SK-N-SH (cell line): ENCODE results near the gene SUPT4H1. TPM values are rescaled to one million over a fixed set of nuclear protein-coding genes. Genes with fewer than 3 reads are reported as not detected.

Source experiments
- CTCF ChIA-PET: fragments of 300-600, 350-600 bp; formaldehyde crosslinking; extraction: SDS; loops from one replicate; lab custom pipeline; 2021; lab: Yijun Ruan, JAX
- POLR2A ChIA-PET: fragments of 350-600 bp; sonication (Branson Sonifier 250); formaldehyde crosslinking; extraction: SDS; loops from one replicate; lab custom pipeline; 2020; ENCODE audit warnings: antibody characterized with exemption, inconsistent platforms; lab: Yijun Ruan, JAX
- DNase-seq: peaks from one replicate; pipeline ENCODE4 v3.0.0; 2012
- H2AFZ ChIP-seq: fragments of 200-600 bp; sonication (generic); 2 replicates; pipeline ENCODE4 v1.8.1; 2016; ENCODE audit warnings: antibody characterized with exemption, mild to moderate bottlenecking, low read depth
- H3F3A ChIP-seq: fragments of 200-600 bp; sonication (generic); replicated peaks from 2 replicates; pipeline ENCODE3; 2016; ENCODE audit warnings: antibody characterized with exemption, mild to moderate bottlenecking; ENCODE audit not compliant: insufficient read depth
- H3K27ac ChIP-seq, 2 experiments: fragments of 200-500 bp in 1 of 2; fragments of 200-600 bp in 1 of 2; sonication (Bioruptor generic) in 1 of 2; sonication (generic), shearing (Covaris generic) in 1 of 2; 2 replicates each; pipeline versions ENCODE4 v1.5.1 to v1.6.1; 2014 to 2016; ENCODE audit warnings: low read depth in 2 of 2, inconsistent platforms in 1 of 2, low read length in 1 of 2, mild to moderate bottlenecking in 1 of 2, mixed read lengths in 1 of 2
- H3K27me3 ChIP-seq: fragments of 200-600 bp; sonication (generic), shearing (Covaris generic); 2 replicates; pipeline ENCODE4 v1.6.1; 2016; ENCODE audit warnings: mixed run types; ENCODE audit not compliant: insufficient read depth
- H3K36me3 ChIP-seq, 2 experiments: fragments of 200-500 bp in 1 of 2; fragments of 200-600 bp in 1 of 2; sonication (Bioruptor generic) in 1 of 2; sonication (generic) in 1 of 2; replicated peaks in 1 of 2; 2 replicates each; pipeline versions ENCODE3 to v1.5.1; 2014 to 2016; ENCODE audit warnings: low read length in 1 of 2, mild to moderate bottlenecking in 1 of 2; ENCODE audit not compliant: insufficient read depth in 2 of 2, control insufficient read depth in 1 of 2
- H3K4me1 ChIP-seq, 2 experiments: fragments of 200-500 bp in 1 of 2; fragments of 200-600 bp in 1 of 2; sonication (Bioruptor generic) in 1 of 2; sonication (generic), shearing (Covaris generic) in 1 of 2; 2 replicates each; pipeline versions ENCODE4 v1.5.1 to v1.6.1; 2014 to 2016; ENCODE audit warnings: low read depth in 1 of 2, low read length in 1 of 2, mixed run types in 1 of 2; ENCODE audit not compliant: insufficient read depth in 2 of 2, control insufficient read depth in 1 of 2
- H3K4me2 ChIP-seq: fragments of 200-600 bp; sonication (generic), shearing (Covaris generic); 2 replicates; pipeline ENCODE4 v1.6.1; 2017; ENCODE audit warnings: mixed run types
- H3K4me3 ChIP-seq, 2 experiments: fragments of 200-500 bp in 1 of 2; fragments of 200-600 bp in 1 of 2; sonication (Bioruptor generic) in 1 of 2; sonication (generic), shearing (Covaris generic) in 1 of 2; 2 replicates each; pipeline versions ENCODE4 v1.5.1 to v1.8.1; 2014 to 2016; ENCODE audit warnings: low read depth in 2 of 2, inconsistent platforms in 1 of 2, low read length in 1 of 2, mild to moderate bottlenecking in 1 of 2, mixed read lengths in 1 of 2, moderate library complexity in 1 of 2
- H3K79me2 ChIP-seq: fragments of 200-600 bp; sonication (generic); 2 replicates; pipeline ENCODE4 v1.8.1; 2017; ENCODE audit warnings: mild to moderate bottlenecking; ENCODE audit not compliant: insufficient read depth
- H3K9ac ChIP-seq: fragments of 200-600 bp; sonication (generic); 2 replicates; pipeline ENCODE4 v1.6.1; 2017; ENCODE audit warnings: mixed run types
- H3K9me2 ChIP-seq: fragments of 200-600 bp; sonication (generic); 2 replicates; pipeline ENCODE4 v1.6.1; 2017; ENCODE audit warnings: mixed run types
- H3K9me3 ChIP-seq: fragments of 200-600 bp; sonication (generic); 2 replicates; pipeline ENCODE4 v1.6.1; 2017; ENCODE audit warnings: mixed run types, mild to moderate bottlenecking, moderate library complexity
- H4K20me1 ChIP-seq: fragments of 200-600 bp; sonication (generic); 2 replicates; pipeline ENCODE4 v1.6.1; 2017; ENCODE audit warnings: mild to moderate bottlenecking, mixed run types; ENCODE audit not compliant: insufficient read depth
- EP300 ChIP-seq, 2 experiments: IDR thresholded peaks; 2 replicates each; pipeline versions ENCODE4 v1.4.0 to v1.6.1; 2012; ENCODE audit warnings: borderline replicate concordance in 1 of 2, low read depth in 1 of 2, low read length in 1 of 2
- EZH2phosphoT487 ChIP-seq: fragments of 200-600 bp; sonication (generic); IDR thresholded peaks from 2 replicates; pipeline ENCODE4 v1.6.1; 2017; ENCODE audit warnings: low read depth, mixed run types, mild to moderate bottlenecking, antibody characterized with exemption, moderate library complexity, borderline replicate concordance
- TCF12 ChIP-seq: IDR thresholded peaks from 2 replicates; pipeline ENCODE4 v1.4.0; 2012
- YY1 ChIP-seq: IDR thresholded peaks from 2 replicates; pipeline ENCODE4 v1.4.0; 2012; ENCODE audit warnings: low read depth, mild to moderate bottlenecking
- WGBS: methylation state at CpG from one replicate; pipeline ENCODE4 v1.1.6; 2017; ENCODE audit warnings: low lambda C conversion rate; 5-methylcytosine and 5-hydroxymethylcytosine counted together
- polyA plus RNA-seq, 3 experiments: library from polyadenylated mRNA; depleted of rRNA; stranded (reverse); fragments of >200 nt; gene quantifications; 2 replicates each; pipeline ENCODE4 v1.2.3, GENCODE V29; 2012
- TF ChIP-seq, protein P1 (sequence below): IDR thresholded peaks from 2 replicates; pipeline ENCODE4; 2012
- TF ChIP-seq, protein P2 (sequence below): fragments of 200-600 bp; sonication (generic); IDR thresholded peaks from 2 replicates; pipeline ENCODE4 v1.6.1; 2017; ENCODE audit warnings: antibody characterized with exemption, mild to moderate bottlenecking, moderate library complexity
- TF ChIP-seq, protein P3 (sequence below): IDR thresholded peaks from 2 replicates; pipeline ENCODE4 v1.6.1; 2012; ENCODE audit warnings: mild to moderate bottlenecking, low read depth, low read length, moderate library complexity

Gene SUPT4H1
- polyA plus RNA-seq, 1 of the 3 experiments (the other 2 are of a cell fraction), result 165 TPM

DNA sequence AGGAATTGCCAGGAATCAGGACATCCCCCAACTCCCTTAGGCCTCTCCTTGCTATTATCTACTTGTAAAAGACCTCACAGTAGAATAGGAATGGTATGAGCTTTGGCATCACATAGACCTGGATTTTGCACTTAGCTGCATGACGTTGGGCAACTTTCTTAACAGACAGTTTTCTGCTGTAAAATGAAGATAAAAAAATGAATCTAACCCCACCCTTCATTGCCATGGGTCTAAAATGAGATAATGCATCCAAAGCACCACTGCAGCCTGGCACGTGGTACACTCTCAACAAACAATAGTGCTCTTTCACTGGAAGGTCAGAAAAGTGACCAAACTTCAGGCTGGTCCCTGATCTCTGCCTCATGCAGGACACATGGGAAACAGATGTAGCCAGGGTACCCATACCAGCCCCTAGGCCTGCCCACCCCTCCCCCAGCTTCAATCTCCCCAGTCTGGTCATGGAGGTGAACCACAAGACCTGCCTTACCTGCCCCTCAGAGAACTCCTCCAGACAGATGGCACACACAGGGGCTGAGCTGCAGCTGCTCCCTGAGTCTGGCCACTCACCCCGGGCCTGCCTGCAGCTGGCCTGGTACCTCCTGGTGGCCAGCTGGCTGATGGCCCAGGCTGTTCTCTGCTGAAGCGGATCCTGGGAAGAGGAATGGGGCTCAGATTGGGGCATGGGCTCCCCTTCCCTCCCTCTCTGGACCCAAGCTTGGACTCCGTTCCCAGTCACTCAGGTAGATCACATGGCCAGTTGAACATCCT lies 8.5 kb upstream of the SUPT4H1 start:
- H3K4me3 ChIP-seq, result no peak overlapping the region
- no peaks in the 10 kb centered on the region for H3F3A ChIP-seq
- H3K9me2 ChIP-seq, result no peaks in the 10 kb centered on the region
- CTCF ChIA-PET, result interaction anchor here (1.4 to 2.9 kb wide), 5 partner anchors 9 to 111 kb away, joined by 4 to 13 read pairs (median 6); partner anchors contain the start of genes RNF43 and SUPT4H1
- TF ChIP-seq EP300 (IDR thresholded peaks at IDR 0.05; ENCODE audit: borderline replicate concordance in 1 of 2, low read depth in 1 of 2, low read length in 1 of 2) (no peak), TCF12 (no peak), EZH2phosphoT487 (no peak), YY1 (no peak)
- TF ChIP-seq, protein P1, sequence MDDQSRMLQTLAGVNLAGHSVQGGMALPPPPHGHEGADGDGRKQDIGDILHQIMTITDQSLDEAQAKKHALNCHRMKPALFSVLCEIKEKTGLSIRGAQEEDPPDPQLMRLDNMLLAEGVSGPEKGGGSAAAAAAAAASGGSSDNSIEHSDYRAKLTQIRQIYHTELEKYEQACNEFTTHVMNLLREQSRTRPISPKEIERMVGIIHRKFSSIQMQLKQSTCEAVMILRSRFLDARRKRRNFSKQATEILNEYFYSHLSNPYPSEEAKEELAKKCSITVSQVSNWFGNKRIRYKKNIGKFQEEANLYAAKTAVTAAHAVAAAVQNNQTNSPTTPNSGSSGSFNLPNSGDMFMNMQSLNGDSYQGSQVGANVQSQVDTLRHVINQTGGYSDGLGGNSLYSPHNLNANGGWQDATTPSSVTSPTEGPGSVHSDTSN, result no peak
- POLR2A ChIA-PET, result interaction anchor here (2.2 kb wide), 1 partner anchor 9 kb away, joined by 11 read pairs; the partner anchor contains the start of gene SUPT4H1
- 25% methylated on average over 3 of the region's 5 CpGs for WGBS
- H3K4me2 ChIP-seq, result no peak overlapping the region
- H3K9ac ChIP-seq, result no peak overlapping the region
- H3K4me1 ChIP-seq, result peaks cover 0 to 2% of the 10 kb centered on the region in 2 experiments; a peak in 1 of 4 replicates
- no peaks in the 10 kb centered on the region for H3K79me2 ChIP-seq
- no peaks in the 10 kb centered on the region for H4K20me1 ChIP-seq
- no peaks in the 10 kb centered on the region for H3K36me3 ChIP-seq
- no peaks in the 10 kb centered on the region for H3K9me3 ChIP-seq
- H2AFZ ChIP-seq, result no peak overlapping the region
- H3K27ac ChIP-seq, result no peak overlapping the region
- no peak for DNase-seq
- peaks cover 32% of the 10 kb centered on the region; the same call in 1 of the 2 replicates for H3K27me3 ChIP-seq

DNA sequence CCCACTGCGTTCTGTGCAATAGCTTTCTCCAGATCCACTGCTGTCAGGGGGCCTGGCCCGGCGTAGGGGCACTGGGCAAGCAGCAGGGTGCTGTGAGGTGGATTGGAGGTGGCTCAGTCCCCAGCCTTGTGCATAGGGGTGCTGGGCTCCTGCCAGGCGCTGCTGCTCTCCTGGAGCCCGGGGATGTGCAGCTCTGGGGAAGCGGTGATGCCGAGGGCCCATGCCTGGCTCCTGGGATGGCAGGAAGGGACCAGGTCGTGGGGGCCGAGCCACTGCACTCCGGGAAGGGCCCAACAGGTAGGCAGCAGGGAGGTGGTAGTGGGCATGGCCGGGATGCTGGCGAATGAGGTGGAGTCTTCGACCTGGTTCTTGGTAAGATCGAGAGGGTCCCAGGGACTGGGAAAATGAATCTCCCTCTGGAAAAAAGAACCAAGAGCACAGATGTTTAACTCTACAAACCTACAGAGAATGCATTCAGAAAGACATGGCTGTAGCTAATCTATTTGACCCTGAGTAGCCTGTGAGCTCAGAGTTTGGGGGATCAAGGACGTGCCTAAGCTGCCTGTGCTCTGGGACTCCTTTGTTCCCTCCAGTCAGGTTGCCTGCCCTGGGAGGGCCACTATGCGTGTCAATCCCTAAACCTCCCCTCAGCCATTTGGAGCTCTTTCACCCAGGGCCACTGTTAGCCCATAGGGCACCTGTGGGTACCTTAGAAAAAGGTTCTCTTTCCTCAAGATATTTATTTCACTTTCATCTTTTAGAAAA lies 6.6 kb upstream of the SUPT4H1 start:
- no peak for TF ChIP-seq YY1
- TF ChIP-seq, protein P2, sequence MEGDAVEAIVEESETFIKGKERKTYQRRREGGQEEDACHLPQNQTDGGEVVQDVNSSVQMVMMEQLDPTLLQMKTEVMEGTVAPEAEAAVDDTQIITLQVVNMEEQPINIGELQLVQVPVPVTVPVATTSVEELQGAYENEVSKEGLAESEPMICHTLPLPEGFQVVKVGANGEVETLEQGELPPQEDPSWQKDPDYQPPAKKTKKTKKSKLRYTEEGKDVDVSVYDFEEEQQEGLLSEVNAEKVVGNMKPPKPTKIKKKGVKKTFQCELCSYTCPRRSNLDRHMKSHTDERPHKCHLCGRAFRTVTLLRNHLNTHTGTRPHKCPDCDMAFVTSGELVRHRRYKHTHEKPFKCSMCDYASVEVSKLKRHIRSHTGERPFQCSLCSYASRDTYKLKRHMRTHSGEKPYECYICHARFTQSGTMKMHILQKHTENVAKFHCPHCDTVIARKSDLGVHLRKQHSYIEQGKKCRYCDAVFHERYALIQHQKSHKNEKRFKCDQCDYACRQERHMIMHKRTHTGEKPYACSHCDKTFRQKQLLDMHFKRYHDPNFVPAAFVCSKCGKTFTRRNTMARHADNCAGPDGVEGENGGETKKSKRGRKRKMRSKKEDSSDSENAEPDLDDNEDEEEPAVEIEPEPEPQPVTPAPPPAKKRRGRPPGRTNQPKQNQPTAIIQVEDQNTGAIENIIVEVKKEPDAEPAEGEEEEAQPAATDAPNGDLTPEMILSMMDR, result no peak
- TF ChIP-seq, protein P3, sequence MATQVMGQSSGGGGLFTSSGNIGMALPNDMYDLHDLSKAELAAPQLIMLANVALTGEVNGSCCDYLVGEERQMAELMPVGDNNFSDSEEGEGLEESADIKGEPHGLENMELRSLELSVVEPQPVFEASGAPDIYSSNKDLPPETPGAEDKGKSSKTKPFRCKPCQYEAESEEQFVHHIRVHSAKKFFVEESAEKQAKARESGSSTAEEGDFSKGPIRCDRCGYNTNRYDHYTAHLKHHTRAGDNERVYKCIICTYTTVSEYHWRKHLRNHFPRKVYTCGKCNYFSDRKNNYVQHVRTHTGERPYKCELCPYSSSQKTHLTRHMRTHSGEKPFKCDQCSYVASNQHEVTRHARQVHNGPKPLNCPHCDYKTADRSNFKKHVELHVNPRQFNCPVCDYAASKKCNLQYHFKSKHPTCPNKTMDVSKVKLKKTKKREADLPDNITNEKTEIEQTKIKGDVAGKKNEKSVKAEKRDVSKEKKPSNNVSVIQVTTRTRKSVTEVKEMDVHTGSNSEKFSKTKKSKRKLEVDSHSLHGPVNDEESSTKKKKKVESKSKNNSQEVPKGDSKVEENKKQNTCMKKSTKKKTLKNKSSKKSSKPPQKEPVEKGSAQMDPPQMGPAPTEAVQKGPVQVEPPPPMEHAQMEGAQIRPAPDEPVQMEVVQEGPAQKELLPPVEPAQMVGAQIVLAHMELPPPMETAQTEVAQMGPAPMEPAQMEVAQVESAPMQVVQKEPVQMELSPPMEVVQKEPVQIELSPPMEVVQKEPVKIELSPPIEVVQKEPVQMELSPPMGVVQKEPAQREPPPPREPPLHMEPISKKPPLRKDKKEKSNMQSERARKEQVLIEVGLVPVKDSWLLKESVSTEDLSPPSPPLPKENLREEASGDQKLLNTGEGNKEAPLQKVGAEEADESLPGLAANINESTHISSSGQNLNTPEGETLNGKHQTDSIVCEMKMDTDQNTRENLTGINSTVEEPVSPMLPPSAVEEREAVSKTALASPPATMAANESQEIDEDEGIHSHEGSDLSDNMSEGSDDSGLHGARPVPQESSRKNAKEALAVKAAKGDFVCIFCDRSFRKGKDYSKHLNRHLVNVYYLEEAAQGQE, result no peak
- Histone ChIP-seq H3K9me2 (no peaks in the 10 kb centered on the region), H3F3A (no peaks in the 10 kb centered on the region), H3K79me2 (no peaks in the 10 kb centered on the region), H3K27ac (no peak overlapping the region), H2AFZ (no peak overlapping the region), H3K4me3 (no peak overlapping the region), H3K27me3 (peaks cover 25% of the 10 kb centered on the region; the same call in 1 of the 2 replicates), H3K9ac (no peak overlapping the region), H4K20me1 (no peaks in the 10 kb centered on the region), H3K36me3 (no peaks in the 10 kb centered on the region), H3K9me3 (no peaks in the 10 kb centered on the region), H3K4me1 (peaks cover 0 to 2% of the 10 kb centered on the region in 2 experiments; a peak in 1 of 4 replicates), H3K4me2 (no peak overlapping the region)
- ChIA-PET CTCF (interaction anchor here (0.8 to 1.0 kb wide), 2 partner anchors 58 to 109 kb away, joined by 3 read pairs; no protein-coding TSS in a partner anchor), POLR2A (interaction anchor here (0.5 kb wide), 1 partner anchor 15 kb away, joined by 3 read pairs; no protein-coding TSS in a partner anchor)
- WGBS, result 55% methylated on average over 9 of the region's 16 CpGs
- no peak for DNase-seq
